Colonic mucosa (tissue), 4 donors: Measurements from ENCODE around the gene SH3TC1. TPM values are rescaled to one million over a fixed set of nuclear protein-coding genes. Genes with fewer than 3 reads are reported as not detected.

ENCODE experiments used
- DNase-seq: peaks from one replicate; pipeline ENCODE4 v3.0.0-alpha.2; 2020
- H3K27ac ChIP-seq: fragments of 200-600 bp; one replicate; pipeline ENCODE4 v1.8.0; 2021
- H3K27me3 ChIP-seq: fragments of 200-600 bp; one replicate; pipeline ENCODE4 v1.8.0; 2021
- H3K36me3 ChIP-seq: fragments of 200-600 bp; one replicate; pipeline ENCODE4 v1.8.0; 2021
- H3K4me1 ChIP-seq: fragments of 200-600 bp; one replicate; pipeline ENCODE4 v1.8.0; 2021; ENCODE audit warnings: mild to moderate bottlenecking
- H3K4me3 ChIP-seq: fragments of 200-600 bp; one replicate; pipeline ENCODE4 v1.8.0; 2021
- H3K9ac ChIP-seq, 2 donors: one replicate each; pipeline ENCODE4 v1.7.0; 2013; ENCODE audit warnings: control low read depth in 2 of 2, low read depth in 2 of 2, low read length in 2 of 2
- H3K9me3 ChIP-seq: fragments of 200-600 bp; one replicate; pipeline ENCODE4 v1.8.0; 2021
- CTCF ChIP-seq: fragments of 200-600 bp; IDR thresholded peaks from one replicate; pipeline ENCODE4 v1.8.0; 2022; ENCODE audit warnings: antibody characterized with exemption, mild to moderate bottlenecking
- intact Hi-C: fragments of 100-400 bp; cut with DNase I; formaldehyde crosslinking; loops from one replicate; pipeline ENCODE4 v1.14.1; 2022
- total RNA-seq, 2 donors: library from RNA; stranded (reverse); fragmentation: NEBNext Ultra II Directional in 1 of 2; extraction: Animal tissue kit (Norgen Biotek cat#: 25700) in 1 of 2; gene quantifications; one replicate each; pipeline ENCODE4 v1.2.1, GENCODE V29; 2021
- donor health status: healthy.
- donor health status: DM: no; HTN: no; CAD: no.
- donor health status: DM: no; HTN: no; CAD: no.

Gene SH3TC1
- total RNA-seq, 2 donors from 2014 or later, result 10.8 to 22.5 TPM

DNA sequence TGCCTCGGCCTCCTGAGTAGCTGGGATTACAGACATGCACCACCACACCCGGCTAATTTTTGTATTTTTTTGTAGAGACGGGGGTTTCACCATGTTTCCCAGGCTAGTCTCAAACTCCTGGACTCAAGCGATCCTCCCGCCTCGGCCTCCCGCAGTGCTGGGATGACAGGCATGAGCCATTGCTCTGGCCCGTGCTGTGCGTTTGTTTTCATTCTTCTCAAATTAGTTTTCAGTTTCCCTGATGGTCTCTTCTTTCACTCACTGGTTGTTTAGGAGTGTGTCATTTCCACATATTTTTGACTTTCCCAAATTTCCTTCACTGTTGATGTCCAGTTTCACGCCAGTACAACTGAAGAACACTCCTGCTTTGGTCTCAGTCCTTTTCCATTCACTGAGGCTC is 31.8 kb downstream of the SH3TC1 start:
- no peak overlapping the region for H3K27ac ChIP-seq
- no peaks in the 10 kb centered on the region for H3K36me3 ChIP-seq
- no peaks in the 10 kb centered on the region for H3K9me3 ChIP-seq
- H3K27me3 ChIP-seq, result no peaks in the 10 kb centered on the region
- no peak overlapping the region for H3K4me3 ChIP-seq
- H3K9ac ChIP-seq, result no peak overlapping the region
- no peak for DNase-seq
- no peak for TF ChIP-seq CTCF
- H3K4me1 ChIP-seq, result peaks cover 8% of the 10 kb centered on the region
- intact Hi-C loops, result no loop called here

DNA sequence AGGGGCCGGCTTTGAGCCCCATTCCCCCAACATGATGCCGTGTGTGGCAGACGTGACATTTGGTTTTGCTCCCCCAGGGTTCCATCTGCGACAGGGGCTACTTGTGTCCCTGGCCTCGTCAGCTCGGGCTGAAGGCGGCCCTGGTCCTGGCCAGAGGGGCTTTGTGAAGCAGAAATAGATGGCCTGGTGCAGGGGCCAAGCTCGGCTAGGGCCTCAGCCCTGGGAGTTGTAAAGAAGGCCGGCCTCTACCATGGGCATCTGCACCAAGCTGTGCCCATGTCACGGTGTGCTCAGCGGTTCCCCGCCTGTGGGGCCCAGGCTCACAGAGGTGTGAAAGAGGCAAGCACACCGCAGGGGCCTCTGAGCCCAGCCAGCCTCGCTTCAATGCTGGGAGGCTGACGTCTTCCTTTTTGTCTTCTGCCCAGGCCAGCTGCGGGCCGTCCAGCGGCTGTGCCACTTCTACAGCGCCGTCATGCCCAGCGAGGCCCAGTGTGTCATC is 32.5 kb downstream of the SH3TC1 start:
- no peak overlapping the region for H3K4me3 ChIP-seq
- no peak for DNase-seq
- H3K4me1 ChIP-seq, result peaks cover 8% of the 10 kb centered on the region
- H3K9me3 ChIP-seq, result no peaks in the 10 kb centered on the region
- no peaks in the 10 kb centered on the region for H3K36me3 ChIP-seq
- no peak for TF ChIP-seq CTCF
- H3K27me3 ChIP-seq, result no peaks in the 10 kb centered on the region
- no peak overlapping the region for H3K27ac ChIP-seq
- no peak overlapping the region for H3K9ac ChIP-seq
- intact Hi-C loops, result no loop called here

DNA sequence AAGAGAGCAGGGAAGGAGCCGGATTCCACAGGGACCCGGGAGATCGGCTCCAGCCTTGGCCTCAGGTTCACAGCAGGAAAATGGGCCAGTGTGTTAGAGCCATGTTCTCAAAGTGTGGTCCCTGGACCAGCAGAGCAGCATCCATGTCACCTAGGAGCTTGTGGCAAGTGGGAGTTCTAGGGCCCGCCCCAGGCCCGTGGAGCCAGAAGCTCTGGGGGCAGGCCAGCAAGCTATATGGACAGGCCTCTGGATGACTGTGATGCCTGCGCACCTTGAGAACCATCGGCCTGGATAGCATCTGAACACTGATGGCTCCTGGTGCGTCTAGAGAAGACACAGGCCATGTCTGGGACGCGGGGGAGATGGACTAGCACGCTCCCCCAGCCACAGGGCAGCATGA is 33.7 kb downstream of the SH3TC1 start:
- no peaks in the 10 kb centered on the region for H3K27me3 ChIP-seq
- DNase-seq, result no peak
- no peaks in the 10 kb centered on the region for H3K9me3 ChIP-seq
- no peak for TF ChIP-seq CTCF
- H3K4me3 ChIP-seq, result no peak overlapping the region
- H3K27ac ChIP-seq, result no peak overlapping the region
- intact Hi-C loops, result no loop called here
- H3K36me3 ChIP-seq, result no peaks in the 10 kb centered on the region
- H3K4me1 ChIP-seq, result peaks cover 8% of the 10 kb centered on the region
- H3K9ac ChIP-seq, result no peak overlapping the region

DNA sequence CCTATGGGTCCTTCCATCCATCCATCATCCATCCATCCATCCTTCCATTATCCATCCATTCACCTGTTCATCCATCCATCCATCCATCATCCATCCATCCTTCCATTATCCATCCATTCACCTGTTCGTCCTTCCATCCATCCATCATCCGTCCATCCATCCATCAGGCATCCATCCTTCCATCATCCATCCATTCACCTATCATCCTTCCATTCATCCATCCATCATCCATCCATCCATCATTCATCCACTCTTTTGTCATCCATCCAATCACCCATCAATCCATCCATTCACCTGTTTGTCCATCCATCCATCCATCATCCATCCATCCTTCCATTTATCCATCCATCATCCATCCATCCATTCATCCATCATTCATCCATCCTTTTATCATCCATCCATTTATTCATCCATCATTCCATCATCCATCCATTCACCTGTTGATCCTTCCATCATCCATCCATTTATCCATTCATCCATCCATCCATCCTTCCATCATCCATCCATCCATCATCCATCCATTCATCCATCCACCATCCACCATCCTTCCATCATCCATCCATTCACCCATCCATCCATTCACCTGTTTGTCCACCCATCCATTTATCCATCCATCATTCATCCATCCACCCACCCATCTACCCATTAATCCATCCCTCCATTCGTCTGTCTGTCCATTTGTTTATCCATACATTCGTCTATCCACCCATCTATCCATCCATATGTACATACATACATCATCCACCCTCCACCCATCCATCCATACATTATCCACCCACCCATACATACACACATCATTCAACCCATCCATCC is 34.8 kb downstream of the SH3TC1 start:
- intact Hi-C loops, result no loop called here
- Histone ChIP-seq H3K4me3 (no peak overlapping the region), H3K27me3 (no peaks in the 10 kb centered on the region), H3K27ac (no peak overlapping the region), H3K4me1 (peaks cover under 1% of the 10 kb centered on the region), H3K9me3 (no peaks in the 10 kb centered on the region), H3K36me3 (no peaks in the 10 kb centered on the region), H3K9ac (no peak overlapping the region)
- TF ChIP-seq CTCF, result no peak
- no peak for DNase-seq

GRCh38 chr4:8234715-8235114 is 35.6 kb downstream of the SH3TC1 start:
- Histone ChIP-seq H3K4me3 (no peak overlapping the region), H3K27me3 (no peaks in the 10 kb centered on the region), H3K36me3 (no peaks in the 10 kb centered on the region), H3K9ac (no peak overlapping the region), H3K27ac (no peak overlapping the region), H3K9me3 (no peaks in the 10 kb centered on the region), H3K4me1 (no peaks in the 10 kb centered on the region)
- intact Hi-C loops, result no loop called here
- TF ChIP-seq CTCF, result no peak
- DNase-seq, result no peak
